Camera-type eye (tissue), 1 donor: ENCODE data around the gene SLC44A4. TPM values are rescaled to one million over a fixed set of nuclear protein-coding genes. Genes with fewer than 3 reads are reported as not detected.

Source experiments
- total RNA-seq: library from RNA; depleted of rRNA; stranded (reverse); fragments of >200 nt; gene quantifications from one replicate; pipeline ENCODE4 v1.2.3, GENCODE V29; 2014

The SLC44A4 gene
- total RNA-seq, result 3.0 TPM

GRCh38 chr6:31878726-31879125, at the start of gene SLC44A4:
TSS of gene SLC44A4 (minus strand) at chr6:31878997. CDS start at chr6:31878980, 17 bp downstream.

GRCh38 chr6:31927242-31927862, 48.6 kb upstream of the SLC44A4 start, which contains the start of gene C2:
TSS of gene C2 (plus strand) at chr6:31927717. CDS start at chr6:31927753, 36 bp downstream.

GRCh38 chr6:31901953-31902643, 23.3 kb upstream of the SLC44A4 start, which contains the start of gene ZBTB12:
TSS of gene ZBTB12 (minus strand) at chr6:31902086. CDS start at chr6:31901305, 781 bp downstream.

GRCh38 chr6:31897612-31898382, 19.0 kb upstream of the SLC44A4 start, which contains the start of gene EHMT2:
TSS of gene EHMT2 (minus strand) at chr6:31897698. CDS start at chr6:31897677, 21 bp downstream.

GRCh38 chr6:31862344-31863235, 16.2 kb downstream of the SLC44A4 start, which contains the start of gene NEU1:
TSS of gene NEU1 (minus strand) at chr6:31862821. CDS start at chr6:31862776, 45 bp downstream.

GRCh38 chr6:31827286-31828079, 51.3 kb downstream of the SLC44A4 start, which contains the start of gene HSPA1B:
TSS of gene HSPA1B (plus strand) at chr6:31827738. CDS start at chr6:31827951, 213 bp downstream.

GRCh38 chr6:31815025-31815838, 63.6 kb downstream of the SLC44A4 start, which contains the start of the genes HSPA1A and HSPA1L:
TSS of gene HSPA1A (plus strand) at chr6:31815543. CDS start at chr6:31815757, 214 bp downstream.
TSS of gene HSPA1L (minus strand) at chr6:31815283. CDS start at chr6:31811972, 3,311 bp downstream.

Other genes with a start within 250 kb of the SLC44A4 start
- gene BAG6, start 226.3 kb downstream of the SLC44A4 start, total RNA-seq, result 226 TPM
- 1.0 TPM for gene APOM, start 223.1 kb downstream of the SLC44A4 start, total RNA-seq
- gene C6orf47, start 218.2 kb downstream of the SLC44A4 start, total RNA-seq, result 19.6 TPM
- gene GPANK1, start 214.0 kb downstream of the SLC44A4 start, total RNA-seq, result 18.6 TPM
- gene CSNK2B, start 212.9 kb downstream of the SLC44A4 start, total RNA-seq, result 108 TPM
- 2.3 TPM for gene LY6G5B, start 209.0 kb downstream of the SLC44A4 start, total RNA-seq
- gene LY6G5C, start 197.9 kb downstream of the SLC44A4 start, total RNA-seq, result 1.9 TPM
- gene ABHD16A, start 175.7 kb downstream of the SLC44A4 start, total RNA-seq, result 53.2 TPM
- not detected for gene LY6G6F, start 172.1 kb downstream of the SLC44A4 start, total RNA-seq
- not detected for gene LY6G6D, start 163.6 kb downstream of the SLC44A4 start, total RNA-seq
- not detected for gene LY6G6C, start 157.3 kb downstream of the SLC44A4 start, total RNA-seq
- 0.55 TPM for gene MPIG6B, start 155.6 kb downstream of the SLC44A4 start, total RNA-seq
- gene DDAH2, start 149.7 kb downstream of the SLC44A4 start, total RNA-seq, result 108 TPM
- gene CLIC1, start 142.5 kb downstream of the SLC44A4 start, total RNA-seq, result 89.1 TPM
- 16.5 TPM for gene MSH5, start 139.0 kb downstream of the SLC44A4 start, total RNA-seq
- gene SAPCD1, start 116.3 kb downstream of the SLC44A4 start, total RNA-seq, result 3.8 TPM
- gene VWA7, start 101.7 kb downstream of the SLC44A4 start, total RNA-seq, result 0.88 TPM
- gene VARS1, start 83.2 kb downstream of the SLC44A4 start, total RNA-seq, result 43.6 TPM
- 21.4 TPM for gene LSM2, start 72.0 kb downstream of the SLC44A4 start, total RNA-seq
- 4.8 TPM for gene HSPA1L, start 63.7 kb downstream of the SLC44A4 start, total RNA-seq
- gene HSPA1A, start 63.5 kb downstream of the SLC44A4 start, total RNA-seq, result 744 TPM
- 869 TPM for gene HSPA1B, start 51.3 kb downstream of the SLC44A4 start, total RNA-seq
- 32.8 TPM for gene NEU1, start 16.2 kb downstream of the SLC44A4 start, total RNA-seq
- 86.3 TPM for gene EHMT2, start 18.7 kb upstream of the SLC44A4 start, total RNA-seq
- gene ZBTB12, start 23.1 kb upstream of the SLC44A4 start, total RNA-seq, result 17.9 TPM
- gene C2, start 48.7 kb upstream of the SLC44A4 start, total RNA-seq, result 6.2 TPM
- gene CFB, start 67.1 kb upstream of the SLC44A4 start, total RNA-seq, result 14.6 TPM
- gene NELFE, start 80.0 kb upstream of the SLC44A4 start, total RNA-seq, result 54.3 TPM
- gene SKIC2, start 80.2 kb upstream of the SLC44A4 start, total RNA-seq, result 47.2 TPM
- 20.6 TPM for gene DXO, start 93.1 kb upstream of the SLC44A4 start, total RNA-seq
- gene C4A, start 103.1 kb upstream of the SLC44A4 start, total RNA-seq, result 29.9 TPM
- gene C4B, start 135.8 kb upstream of the SLC44A4 start, total RNA-seq, result 12.1 TPM
- 0.22 TPM for gene CYP21A2, start 159.4 kb upstream of the SLC44A4 start, total RNA-seq
- gene TNXB, start 230.3 kb upstream of the SLC44A4 start, total RNA-seq, result 129 TPM
- 35.8 TPM for gene ATF6B, start 249.2 kb upstream of the SLC44A4 start, total RNA-seq